GDM1 (cell line): ENCODE data around the gene CFTR.
"Not testable (repeated sequence)": the region's sequence is repeated elsewhere in the genome, so short reads cannot be mapped to it uniquely, and the experiment has no call there.

Experiments used
- DNase-seq: peaks from one replicate; lab custom pipeline; 2025; lab: John Stamatoyannopoulos, UW

The CFTR gene

GRCh38 chr7:117495308-117495707, 15.5 kb downstream of the CFTR start:
- DNase-seq = no peak

- no peak for DNase-seq
These were observed 22.5 kb downstream of the CFTR start for GRCh38 chr7:117502331-117502730.

- no peak for DNase-seq
These were observed 25.4 kb downstream of the CFTR start for GRCh38 chr7:117505238-117505637.

- DNase-seq = no peak
These were observed 28.9 kb downstream of the CFTR start for GRCh38 chr7:117508676-117509075.

- DNase-seq = not testable (repeated sequence)
These were observed 37.4 kb downstream of the CFTR start for GRCh38 chr7:117517194-117517593.

- no peak for DNase-seq
These were observed 50.6 kb downstream of the CFTR start for GRCh38 chr7:117530390-117530789.

- no peak for DNase-seq
These were observed 51.9 kb downstream of the CFTR start for GRCh38 chr7:117531595-117532244.

- DNase-seq = no peak
These were observed 58.2 kb downstream of the CFTR start for GRCh38 chr7:117538053-117538452.

- DNase-seq = no peak
These were observed 64.2 kb downstream of the CFTR start for GRCh38 chr7:117544061-117544460.

GRCh38 chr7:117548035-117548434, 68.2 kb downstream of the CFTR start:
- no peak for DNase-seq

GRCh38 chr7:117550625-117551024, 70.8 kb downstream of the CFTR start:
- no peak for DNase-seq

- DNase-seq = no peak
These were observed 72.8 kb downstream of the CFTR start for GRCh38 chr7:117552660-117553059.

GRCh38 chr7:117555260-117555659, 75.4 kb downstream of the CFTR start:
- DNase-seq = no peak

GRCh38 chr7:117559391-117559790, 79.6 kb downstream of the CFTR start:
- no peak for DNase-seq

- no peak for DNase-seq
These were observed 80.2 kb downstream of the CFTR start for GRCh38 chr7:117560030-117560429.

- no peak for DNase-seq
These were observed 82.9 kb downstream of the CFTR start for GRCh38 chr7:117562759-117563158.

GRCh38 chr7:117564080-117564479, 84.3 kb downstream of the CFTR start:
- DNase-seq = no peak

- no peak for DNase-seq
These were observed 84.8 kb downstream of the CFTR start for GRCh38 chr7:117564627-117565026.

- no peak for DNase-seq
These were observed 85.4 kb downstream of the CFTR start for GRCh38 chr7:117565226-117565625.

- no peak for DNase-seq
These were observed 88.0 kb downstream of the CFTR start for GRCh38 chr7:117567781-117568180.

GRCh38 chr7:117572856-117573620, 93.2 kb downstream of the CFTR start:
- DNase-seq = no peak

GRCh38 chr7:117581424-117581823, 101.6 kb downstream of the CFTR start:
- no peak for DNase-seq

- no peak for DNase-seq
These were observed 102.4 kb downstream of the CFTR start for GRCh38 chr7:117582219-117582704.

GRCh38 chr7:117587931-117588330, 108.1 kb downstream of the CFTR start:
- no peak for DNase-seq
